DOHH2 (cell line): ENCODE data around the gene RPS5.

Experiments used
- CTCF ChIP-seq: fragments of 200-600 bp; sonication (generic); IDR thresholded peaks from one replicate; pipeline ENCODE4 v1.5.1; 2014; ENCODE audit warnings: antibody characterized with exemption, mild to moderate bottlenecking, low read depth, low read length; ENCODE audit not compliant: poor library complexity, severe bottlenecking
- EZH2phosphoT487 ChIP-seq: fragments of 200-600 bp; sonication (generic); IDR thresholded peaks from 2 replicates; pipeline ENCODE4 v1.6.1; 2017; ENCODE audit warnings: borderline replicate concordance, mild to moderate bottlenecking, antibody characterized with exemption, low read length, moderate library complexity, mixed read lengths

GRCh38 chr19:58368561-58369360 lies 18.3 kb upstream of the RPS5 start:
- TF ChIP-seq CTCF (no peak), EZH2phosphoT487 (no peak)
